ENCODE measurements around the gene CLRN2.

CLRN2 gene

DNA sequence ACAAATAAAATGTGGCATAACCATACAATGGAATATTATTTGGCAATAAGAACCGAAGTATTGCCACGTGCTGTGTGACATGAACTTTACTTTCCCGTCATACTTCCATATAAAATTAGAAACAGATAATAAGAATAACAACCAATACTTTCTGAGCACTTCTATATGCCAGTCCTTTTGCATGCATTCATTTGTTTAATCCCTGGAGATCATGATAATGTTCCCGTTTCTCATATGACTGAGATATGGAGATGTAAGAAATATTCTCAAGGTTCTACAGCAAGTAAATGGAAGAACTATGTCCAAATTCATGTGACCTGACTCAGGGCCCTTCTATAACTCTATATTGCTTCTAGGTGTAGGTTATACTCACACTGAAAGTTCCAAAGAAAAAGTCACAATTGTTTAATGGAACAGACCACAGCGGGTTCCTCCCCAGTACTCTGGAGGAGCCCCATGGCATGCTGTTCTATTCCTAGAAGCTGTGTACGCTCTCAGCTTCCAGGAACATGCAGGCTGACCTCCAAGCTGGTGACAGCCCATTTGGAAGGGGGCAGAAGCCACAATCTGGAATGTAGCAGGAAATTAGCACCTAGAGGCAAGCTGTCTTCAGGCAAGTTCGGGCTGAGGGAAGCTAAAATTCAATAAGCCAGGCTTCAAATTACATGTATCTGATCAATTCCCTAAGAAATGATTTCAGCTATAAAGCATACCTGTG, 34.6 kb upstream of the CLRN2 start:
- TF ChIP-seq, protein P1, sequence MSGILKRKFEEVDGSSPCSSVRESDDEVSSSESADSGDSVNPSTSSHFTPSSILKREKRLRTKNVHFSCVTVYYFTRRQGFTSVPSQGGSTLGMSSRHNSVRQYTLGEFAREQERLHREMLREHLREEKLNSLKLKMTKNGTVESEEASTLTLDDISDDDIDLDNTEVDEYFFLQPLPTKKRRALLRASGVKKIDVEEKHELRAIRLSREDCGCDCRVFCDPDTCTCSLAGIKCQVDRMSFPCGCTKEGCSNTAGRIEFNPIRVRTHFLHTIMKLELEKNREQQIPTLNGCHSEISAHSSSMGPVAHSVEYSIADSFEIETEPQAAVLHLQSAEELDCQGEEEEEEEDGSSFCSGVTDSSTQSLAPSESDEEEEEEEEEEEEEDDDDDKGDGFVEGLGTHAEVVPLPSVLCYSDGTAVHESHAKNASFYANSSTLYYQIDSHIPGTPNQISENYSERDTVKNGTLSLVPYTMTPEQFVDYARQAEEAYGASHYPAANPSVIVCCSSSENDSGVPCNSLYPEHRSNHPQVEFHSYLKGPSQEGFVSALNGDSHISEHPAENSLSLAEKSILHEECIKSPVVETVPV (CRISPR knock-in tag; IDR thresholded peaks at IDR 0.05), result no peak
- TF ChIP-seq ISL1 (CRISPR knock-in tag; IDR thresholded peaks at IDR 0.05), result no peak
- no peak for TF ChIP-seq ZFP30 (CRISPR knock-in tag; IDR thresholded peaks at IDR 0.05)
- no peak for TF ChIP-seq ZNF70 (CRISPR knock-in tag; IDR thresholded peaks at IDR 0.05)
- TF ChIP-seq, protein P2, sequence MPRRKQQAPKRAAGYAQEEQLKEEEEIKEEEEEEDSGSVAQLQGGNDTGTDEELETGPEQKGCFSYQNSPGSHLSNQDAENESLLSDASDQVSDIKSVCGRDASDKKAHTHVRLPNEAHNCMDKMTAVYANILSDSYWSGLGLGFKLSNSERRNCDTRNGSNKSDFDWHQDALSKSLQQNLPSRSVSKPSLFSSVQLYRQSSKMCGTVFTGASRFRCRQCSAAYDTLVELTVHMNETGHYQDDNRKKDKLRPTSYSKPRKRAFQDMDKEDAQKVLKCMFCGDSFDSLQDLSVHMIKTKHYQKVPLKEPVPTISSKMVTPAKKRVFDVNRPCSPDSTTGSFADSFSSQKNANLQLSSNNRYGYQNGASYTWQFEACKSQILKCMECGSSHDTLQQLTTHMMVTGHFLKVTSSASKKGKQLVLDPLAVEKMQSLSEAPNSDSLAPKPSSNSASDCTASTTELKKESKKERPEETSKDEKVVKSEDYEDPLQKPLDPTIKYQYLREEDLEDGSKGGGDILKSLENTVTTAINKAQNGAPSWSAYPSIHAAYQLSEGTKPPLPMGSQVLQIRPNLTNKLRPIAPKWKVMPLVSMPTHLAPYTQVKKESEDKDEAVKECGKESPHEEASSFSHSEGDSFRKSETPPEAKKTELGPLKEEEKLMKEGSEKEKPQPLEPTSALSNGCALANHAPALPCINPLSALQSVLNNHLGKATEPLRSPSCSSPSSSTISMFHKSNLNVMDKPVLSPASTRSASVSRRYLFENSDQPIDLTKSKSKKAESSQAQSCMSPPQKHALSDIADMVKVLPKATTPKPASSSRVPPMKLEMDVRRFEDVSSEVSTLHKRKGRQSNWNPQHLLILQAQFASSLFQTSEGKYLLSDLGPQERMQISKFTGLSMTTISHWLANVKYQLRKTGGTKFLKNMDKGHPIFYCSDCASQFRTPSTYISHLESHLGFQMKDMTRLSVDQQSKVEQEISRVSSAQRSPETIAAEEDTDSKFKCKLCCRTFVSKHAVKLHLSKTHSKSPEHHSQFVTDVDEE (CRISPR knock-in tag; IDR thresholded peaks at IDR 0.05), result no peak
- TF ChIP-seq ZFP3 (CRISPR knock-in tag; IDR thresholded peaks at IDR 0.05), result no peak
- no peak for TF ChIP-seq GLIS3 (CRISPR knock-in tag; IDR thresholded peaks at IDR 0.05)
- TF ChIP-seq, protein P3, sequence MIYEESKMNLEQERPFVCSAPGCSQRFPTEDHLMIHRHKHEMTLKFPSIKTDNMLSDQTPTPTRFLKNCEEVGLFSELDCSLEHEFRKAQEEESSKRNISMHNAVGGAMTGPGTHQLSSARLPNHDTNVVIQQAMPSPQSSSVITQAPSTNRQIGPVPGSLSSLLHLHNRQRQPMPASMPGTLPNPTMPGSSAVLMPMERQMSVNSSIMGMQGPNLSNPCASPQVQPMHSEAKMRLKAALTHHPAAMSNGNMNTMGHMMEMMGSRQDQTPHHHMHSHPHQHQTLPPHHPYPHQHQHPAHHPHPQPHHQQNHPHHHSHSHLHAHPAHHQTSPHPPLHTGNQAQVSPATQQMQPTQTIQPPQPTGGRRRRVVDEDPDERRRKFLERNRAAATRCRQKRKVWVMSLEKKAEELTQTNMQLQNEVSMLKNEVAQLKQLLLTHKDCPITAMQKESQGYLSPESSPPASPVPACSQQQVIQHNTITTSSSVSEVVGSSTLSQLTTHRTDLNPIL (CRISPR knock-in tag; IDR thresholded peaks at IDR 0.05; ENCODE audit: low read depth), result no peak
- no peak for TF ChIP-seq ZNF8 (CRISPR knock-in tag; IDR thresholded peaks at IDR 0.05)
- TF ChIP-seq TCF4 (CRISPR knock-in tag; IDR thresholded peaks at IDR 0.05; ENCODE audit: borderline replicate concordance), result no peak
- TF ChIP-seq ZC3H10 (CRISPR knock-in tag; IDR thresholded peaks at IDR 0.05), result no peak
- TF ChIP-seq, protein P4, sequence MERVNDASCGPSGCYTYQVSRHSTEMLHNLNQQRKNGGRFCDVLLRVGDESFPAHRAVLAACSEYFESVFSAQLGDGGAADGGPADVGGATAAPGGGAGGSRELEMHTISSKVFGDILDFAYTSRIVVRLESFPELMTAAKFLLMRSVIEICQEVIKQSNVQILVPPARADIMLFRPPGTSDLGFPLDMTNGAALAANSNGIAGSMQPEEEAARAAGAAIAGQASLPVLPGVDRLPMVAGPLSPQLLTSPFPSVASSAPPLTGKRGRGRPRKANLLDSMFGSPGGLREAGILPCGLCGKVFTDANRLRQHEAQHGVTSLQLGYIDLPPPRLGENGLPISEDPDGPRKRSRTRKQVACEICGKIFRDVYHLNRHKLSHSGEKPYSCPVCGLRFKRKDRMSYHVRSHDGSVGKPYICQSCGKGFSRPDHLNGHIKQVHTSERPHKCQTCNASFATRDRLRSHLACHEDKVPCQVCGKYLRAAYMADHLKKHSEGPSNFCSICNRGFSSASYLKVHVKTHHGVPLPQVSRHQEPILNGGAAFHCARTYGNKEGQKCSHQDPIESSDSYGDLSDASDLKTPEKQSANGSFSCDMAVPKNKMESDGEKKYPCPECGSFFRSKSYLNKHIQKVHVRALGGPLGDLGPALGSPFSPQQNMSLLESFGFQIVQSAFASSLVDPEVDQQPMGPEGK (CRISPR knock-in tag; IDR thresholded peaks at IDR 0.05; ENCODE audit: borderline replicate concordance), result no peak
- TF ChIP-seq ESRRG (CRISPR knock-in tag; IDR thresholded peaks at IDR 0.05), result no peak
- no peak for TF ChIP-seq TOX (CRISPR knock-in tag; IDR thresholded peaks at IDR 0.05; ENCODE audit: borderline replicate concordance)
- no peak for TF ChIP-seq CSDC2 (CRISPR knock-in tag; IDR thresholded peaks at IDR 0.05)
- ATAC-seq, result no peak

DNA sequence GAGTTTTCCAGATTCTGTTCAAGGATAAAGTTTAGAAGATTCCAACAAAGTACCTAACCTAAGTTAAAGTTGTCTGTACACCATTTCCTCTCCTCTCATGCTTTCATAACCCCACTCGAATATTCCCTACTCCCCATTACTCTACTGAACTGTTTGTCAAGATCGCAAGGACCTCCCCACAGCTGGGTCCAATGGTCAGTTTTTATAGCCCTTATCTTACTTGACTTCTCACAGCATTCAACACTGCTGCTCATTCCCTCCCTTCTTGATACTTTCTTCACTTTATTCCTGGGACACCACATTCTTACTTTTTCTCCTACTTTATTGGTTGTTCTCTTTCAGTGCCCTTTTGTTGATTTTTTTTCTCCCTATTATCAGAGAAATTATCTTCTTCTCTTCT, 34.0 kb upstream of the CLRN2 start:
- no peak for ATAC-seq
- TF ChIP-seq RARB (CRISPR knock-in tag; IDR thresholded peaks at IDR 0.05), result no peak
- no peak for TF ChIP-seq BACH2 (CRISPR knock-in tag; IDR thresholded peaks at IDR 0.05; ENCODE audit: borderline replicate concordance)
- no peak for TF ChIP-seq ZFP3 (CRISPR knock-in tag; IDR thresholded peaks at IDR 0.05)
- no peak for TF ChIP-seq ZNF70 (CRISPR knock-in tag; IDR thresholded peaks at IDR 0.05)
- TF ChIP-seq, protein P5, sequence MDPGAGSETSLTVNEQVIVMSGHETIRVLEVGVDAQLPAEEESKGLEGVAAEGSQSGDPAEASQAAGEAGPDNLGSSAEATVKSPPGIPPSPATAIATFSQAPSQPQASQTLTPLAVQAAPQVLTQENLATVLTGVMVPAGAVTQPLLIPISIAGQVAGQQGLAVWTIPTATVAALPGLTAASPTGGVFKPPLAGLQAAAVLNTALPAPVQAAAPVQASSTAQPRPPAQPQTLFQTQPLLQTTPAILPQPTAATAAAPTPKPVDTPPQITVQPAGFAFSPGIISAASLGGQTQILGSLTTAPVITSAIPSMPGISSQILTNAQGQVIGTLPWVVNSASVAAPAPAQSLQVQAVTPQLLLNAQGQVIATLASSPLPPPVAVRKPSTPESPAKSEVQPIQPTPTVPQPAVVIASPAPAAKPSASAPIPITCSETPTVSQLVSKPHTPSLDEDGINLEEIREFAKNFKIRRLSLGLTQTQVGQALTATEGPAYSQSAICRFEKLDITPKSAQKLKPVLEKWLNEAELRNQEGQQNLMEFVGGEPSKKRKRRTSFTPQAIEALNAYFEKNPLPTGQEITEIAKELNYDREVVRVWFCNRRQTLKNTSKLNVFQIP (CRISPR knock-in tag; IDR thresholded peaks at IDR 0.05; ENCODE audit: borderline replicate concordance, low read depth), result no peak
- TF ChIP-seq SNAI2 (CRISPR knock-in tag; IDR thresholded peaks at IDR 0.05), result no peak
- TF ChIP-seq ZNF565 (CRISPR knock-in tag; conservative IDR thresholded peaks at IDR 0.05; ENCODE audit: low read depth), result no peak
- no peak for TF ChIP-seq CSDC2 (CRISPR knock-in tag; IDR thresholded peaks at IDR 0.05)
- TF ChIP-seq ISL1 (CRISPR knock-in tag; IDR thresholded peaks at IDR 0.05), result no peak
- TF ChIP-seq ZFP30 (CRISPR knock-in tag; IDR thresholded peaks at IDR 0.05), result no peak
- TF ChIP-seq GLIS3 (CRISPR knock-in tag; IDR thresholded peaks at IDR 0.05), result no peak

DNA sequence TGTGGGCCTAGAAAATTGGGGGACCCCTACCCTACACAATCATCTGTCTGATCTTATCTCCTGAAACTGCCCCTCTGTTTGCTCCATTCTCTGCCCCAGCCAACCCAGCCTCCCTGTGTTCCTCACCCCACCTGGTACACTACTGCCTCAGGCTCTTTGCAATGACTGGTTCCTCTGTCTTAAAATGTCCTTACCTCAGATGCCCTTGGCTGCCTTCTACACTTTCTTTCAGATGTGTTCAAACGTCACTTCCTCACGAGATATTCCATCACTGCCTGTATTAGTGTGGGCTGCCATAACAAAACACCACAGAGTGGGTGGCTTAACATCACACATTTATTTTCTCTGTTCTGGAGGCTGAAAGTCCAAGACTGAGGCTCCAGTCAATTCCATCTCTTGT, 32.2 kb upstream of the CLRN2 start:
- no peak for ATAC-seq
- no peak for TF ChIP-seq ISL1 (CRISPR knock-in tag; IDR thresholded peaks at IDR 0.05)
- TF ChIP-seq ZNF8 (CRISPR knock-in tag; IDR thresholded peaks at IDR 0.05), result no peak
